ENCODE results near the gene ASB18. TPM values are rescaled to one million over a fixed set of nuclear protein-coding genes. Genes with fewer than 3 reads are reported as not detected.

The ASB18 gene
- total and polyA plus RNA-seq, 2 experiments from 2014 or later: not detected

DNA sequence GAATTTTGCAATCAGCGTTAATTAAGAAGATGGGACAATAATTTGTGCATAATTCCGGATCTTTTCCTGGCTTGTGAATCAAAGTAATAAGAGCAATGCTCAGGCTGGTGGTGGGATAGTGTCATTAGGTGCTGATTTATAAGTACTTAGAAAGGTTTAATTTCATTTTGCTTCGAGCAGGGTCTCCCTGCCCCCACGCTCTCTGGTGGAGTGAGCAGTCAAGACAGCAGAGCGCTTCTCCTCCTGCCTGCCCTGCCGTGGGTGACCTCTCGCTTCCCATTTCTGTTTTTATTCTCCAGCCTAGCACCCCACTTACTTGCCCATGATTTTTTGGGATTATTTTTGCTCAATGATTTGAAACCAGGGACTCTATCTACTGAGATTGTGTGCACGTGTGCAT, 7.1 kb downstream of the ASB18 start:
- Histone ChIP-seq H3K4me1 (ENCODE audit: insufficient read depth) (no peaks in the 10 kb centered on the region), H3K79me2 (ENCODE audit: insufficient read depth) (no peaks in the 10 kb centered on the region), H3K4me3 (no peak overlapping the region), H3K27me3 (replicated peaks; ENCODE audit: insufficient read depth) (no peaks in the 10 kb centered on the region; the same call in 1 of the 2 replicates), H3K9me2 (ENCODE audit: insufficient read depth) (no peaks in the 10 kb centered on the region), H4K20me1 (ENCODE audit: insufficient read depth) (no peaks in the 10 kb centered on the region), H3K27ac (no peak overlapping the region), H3K36me3 (ENCODE audit: low read depth) (no peaks in the 10 kb centered on the region), H3K9ac (no peak overlapping the region), H3K9me3 (ENCODE audit: low read depth) (no peaks in the 10 kb centered on the region), H3K4me2 (ENCODE audit: unreplicated experiment) (no peak overlapping the region), H2AFZ (no peak overlapping the region), H3F3A (ENCODE audit: insufficient read depth) (no peaks in the 10 kb centered on the region)
- no peak for DNase-seq
- in situ Hi-C loops (cut with MboI): no loop called here
- no peak for TF ChIP-seq EZH2phosphoT487 (IDR thresholded peaks at IDR 0.05; ENCODE audit: insufficient read depth, low read depth)
- TF ChIP-seq EZH2 (IDR thresholded peaks at IDR 0.05; ENCODE audit: insufficient read depth, poor library complexity, severe bottlenecking): no peak
- WGBS, 2 experiments (ENCODE audit: low coverage in 1 of 2, low lambda C conversion rate in 2 of 2, missing lambda C conversion rate in 2 of 2): 29 to 30% methylated on average over 8 of the region's 8 CpGs

DNA sequence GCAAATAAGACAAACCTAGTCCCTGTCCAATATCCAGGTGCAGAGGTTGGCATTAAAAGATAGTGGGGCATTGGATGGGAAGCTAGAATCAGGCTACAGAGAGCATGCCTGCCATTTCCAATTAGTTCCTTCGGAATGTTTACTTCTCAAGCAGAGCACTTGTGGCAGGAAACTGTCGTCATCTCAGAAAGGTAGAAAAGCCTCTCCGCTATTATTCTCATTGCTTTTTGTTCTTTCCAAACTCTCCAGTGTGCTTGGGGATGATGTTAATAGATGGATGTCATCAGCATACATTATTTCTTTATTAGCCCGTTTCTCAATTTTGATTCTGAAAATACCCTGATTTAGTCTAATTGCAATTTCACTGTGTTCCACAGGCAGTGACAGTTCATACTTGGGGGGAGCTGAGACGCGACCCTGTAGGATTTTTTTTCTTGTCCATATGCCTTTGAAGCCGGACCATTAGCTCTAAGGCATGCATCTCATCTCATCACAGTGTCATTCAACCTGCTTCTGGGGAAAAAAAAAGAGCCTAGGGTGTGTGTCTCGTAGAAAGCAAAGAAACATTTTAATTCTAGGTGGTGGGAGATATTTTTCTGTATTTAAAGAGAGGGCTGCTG, 7.7 kb downstream of the ASB18 start:
- no peaks in the 10 kb centered on the region for H4K20me1 ChIP-seq (ENCODE audit: insufficient read depth)
- H3K27ac ChIP-seq: no peak overlapping the region
- H3K36me3 ChIP-seq (ENCODE audit: low read depth): no peaks in the 10 kb centered on the region
- peaks cover 4% of the 10 kb centered on the region; the same call in 1 of the 2 replicates for H3K27me3 ChIP-seq (replicated peaks; ENCODE audit: insufficient read depth)
- no peak overlapping the region for H2AFZ ChIP-seq
- no peaks in the 10 kb centered on the region for H3K4me1 ChIP-seq (ENCODE audit: insufficient read depth)
- no peaks in the 10 kb centered on the region for H3K9me2 ChIP-seq (ENCODE audit: insufficient read depth)
- H3K9ac ChIP-seq: no peak overlapping the region
- no peak for DNase-seq
- H3F3A ChIP-seq (ENCODE audit: insufficient read depth): no peaks in the 10 kb centered on the region
- H3K4me2 ChIP-seq (ENCODE audit: unreplicated experiment): no peak overlapping the region
- in situ Hi-C loops (cut with MboI): no loop called here
- H3K4me3 ChIP-seq: no peak overlapping the region
- WGBS, 2 experiments (ENCODE audit: low coverage in 1 of 2, low lambda C conversion rate in 2 of 2, missing lambda C conversion rate in 2 of 2): 29 to 31% methylated on average over 8 of the region's 8 CpGs
- TF ChIP-seq EZH2 (IDR thresholded peaks at IDR 0.05; ENCODE audit: insufficient read depth, poor library complexity, severe bottlenecking): no peak
- TF ChIP-seq EZH2phosphoT487 (IDR thresholded peaks at IDR 0.05; ENCODE audit: insufficient read depth, low read depth): no peak
- no peaks in the 10 kb centered on the region for H3K79me2 ChIP-seq (ENCODE audit: insufficient read depth)
- H3K9me3 ChIP-seq (ENCODE audit: low read depth): no peaks in the 10 kb centered on the region

DNA sequence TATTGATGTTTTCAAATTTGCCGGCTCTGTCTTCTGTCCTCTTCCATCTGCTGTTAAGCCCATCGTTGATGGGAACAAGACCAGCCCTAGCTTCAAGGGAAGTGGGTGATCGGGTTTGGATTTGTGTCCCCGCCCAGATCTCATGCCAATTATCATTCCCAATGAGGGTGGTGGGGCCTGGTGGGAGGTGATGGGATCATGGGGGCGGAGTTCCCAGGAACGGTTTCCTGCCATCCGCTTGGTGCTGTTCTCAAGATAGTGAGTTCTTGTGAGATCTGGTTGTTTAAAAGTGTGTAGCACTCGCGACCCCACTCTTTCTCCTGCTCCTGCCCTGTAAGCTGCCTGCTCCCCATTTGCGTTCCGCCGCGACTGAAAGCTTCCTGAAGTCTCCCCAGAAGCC, 9.5 kb downstream of the ASB18 start:
- no peaks in the 10 kb centered on the region for H3K79me2 ChIP-seq (ENCODE audit: insufficient read depth)
- H3K36me3 ChIP-seq (ENCODE audit: low read depth): no peaks in the 10 kb centered on the region
- H3K9me2 ChIP-seq (ENCODE audit: insufficient read depth): no peaks in the 10 kb centered on the region
- no peak overlapping the region for H3K4me2 ChIP-seq (ENCODE audit: unreplicated experiment)
- no peaks in the 10 kb centered on the region for H3F3A ChIP-seq (ENCODE audit: insufficient read depth)
- peaks cover 12% of the 10 kb centered on the region; the same call in 1 of the 2 replicates for H3K27me3 ChIP-seq (replicated peaks; ENCODE audit: insufficient read depth)
- TF ChIP-seq EZH2 (IDR thresholded peaks at IDR 0.05; ENCODE audit: insufficient read depth, poor library complexity, severe bottlenecking) (no peak), EZH2phosphoT487 (IDR thresholded peaks at IDR 0.05; ENCODE audit: insufficient read depth, low read depth) (no peak)
- in situ Hi-C loops (cut with MboI): no loop called here
- no peak for DNase-seq
- H3K9ac ChIP-seq: no peak overlapping the region
- no peak overlapping the region for H3K27ac ChIP-seq
- H3K9me3 ChIP-seq (ENCODE audit: low read depth): no peaks in the 10 kb centered on the region
- WGBS, 2 experiments (ENCODE audit: low coverage in 1 of 2, low lambda C conversion rate in 2 of 2, missing lambda C conversion rate in 2 of 2): 73 to 76% methylated on average over 12 to 13 of the region's 13 CpGs
- H4K20me1 ChIP-seq (ENCODE audit: insufficient read depth): no peaks in the 10 kb centered on the region
- H3K4me3 ChIP-seq: no peak overlapping the region
- H2AFZ ChIP-seq: no peak overlapping the region
- no peaks in the 10 kb centered on the region for H3K4me1 ChIP-seq (ENCODE audit: insufficient read depth)

DNA sequence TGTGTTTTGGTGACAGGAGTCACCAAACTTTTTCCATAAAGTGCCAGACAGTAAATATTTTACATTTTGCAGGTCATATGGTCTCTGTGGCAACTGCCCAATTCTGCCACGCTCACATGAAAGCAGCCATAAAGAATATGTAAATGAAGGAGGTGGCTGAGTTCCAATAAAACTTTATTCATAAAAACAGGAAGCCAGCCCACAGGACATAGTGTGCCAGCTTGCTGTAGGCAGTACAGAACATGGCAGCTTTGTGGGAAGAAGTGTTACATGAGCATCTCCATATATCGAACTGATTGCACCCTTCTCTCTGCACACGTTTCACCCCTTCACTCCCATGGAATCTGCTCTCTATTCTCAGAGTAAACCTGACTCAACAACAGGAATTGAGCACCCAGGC, 10.2 kb downstream of the ASB18 start:
- Histone ChIP-seq H3K9me2 (ENCODE audit: insufficient read depth) (no peaks in the 10 kb centered on the region), H4K20me1 (ENCODE audit: insufficient read depth) (no peaks in the 10 kb centered on the region), H3K4me2 (ENCODE audit: unreplicated experiment) (no peak overlapping the region), H3K9me3 (ENCODE audit: low read depth) (no peaks in the 10 kb centered on the region), H3K27me3 (replicated peaks; ENCODE audit: insufficient read depth) (peaks cover 17% of the 10 kb centered on the region; the same call in 1 of the 2 replicates), H3K9ac (no peak overlapping the region), H3K79me2 (ENCODE audit: insufficient read depth) (no peaks in the 10 kb centered on the region), H3K27ac (no peak overlapping the region), H3K4me1 (ENCODE audit: insufficient read depth) (no peaks in the 10 kb centered on the region), H3F3A (ENCODE audit: insufficient read depth) (no peaks in the 10 kb centered on the region), H3K36me3 (ENCODE audit: low read depth) (no peaks in the 10 kb centered on the region), H3K4me3 (no peak overlapping the region), H2AFZ (no peak overlapping the region)
- in situ Hi-C loops (cut with MboI): no loop called here
- TF ChIP-seq EZH2phosphoT487 (IDR thresholded peaks at IDR 0.05; ENCODE audit: insufficient read depth, low read depth): no peak
- no peak for DNase-seq
- 54% methylated on average over 3 of the region's 3 CpGs for WGBS, 2 experiments (ENCODE audit: low coverage in 1 of 2, low lambda C conversion rate in 2 of 2, missing lambda C conversion rate in 2 of 2)

All from GM23248 (cell line).